Loucy (cell line): Measurements from ENCODE around the gene HSF2BP.

Experiments used
- H2AFZ ChIP-seq: fragments of 200-600 bp; sonication (generic); 2 replicates; pipeline ENCODE4 v1.6.0; 2016; ENCODE audit warnings: antibody characterized with exemption, mild to moderate bottlenecking, low read length, moderate library complexity
- H3F3A ChIP-seq: fragments of 200-600 bp; 2 replicates; pipeline ENCODE4 v1.6.0; 2016; ENCODE audit warnings: antibody characterized with exemption, low read depth, mild to moderate bottlenecking
- H3K27me3 ChIP-seq: fragments of 200-600 bp; sonication (generic); 2 replicates; pipeline ENCODE4 v1.6.1; 2014; ENCODE audit warnings: low read length, mild to moderate bottlenecking; ENCODE audit not compliant: insufficient read depth, poor library complexity, severe bottlenecking
- H3K36me3 ChIP-seq: fragments of 200-600 bp; sonication (generic); 2 replicates; pipeline ENCODE4 v1.6.1; 2016; ENCODE audit warnings: low read length; ENCODE audit not compliant: insufficient read depth
- H3K4me1 ChIP-seq: fragments of 200-600 bp; sonication (generic); 2 replicates; pipeline ENCODE4 v1.5.1; 2014; ENCODE audit warnings: low read length, mild to moderate bottlenecking; ENCODE audit not compliant: insufficient read depth, poor library complexity, severe bottlenecking
- H3K4me2 ChIP-seq: fragments of 200-600 bp; sonication (generic); 2 replicates; pipeline ENCODE4 v1.6.0; 2014; ENCODE audit warnings: antibody characterized with exemption, low read length, low read depth, mild to moderate bottlenecking; ENCODE audit not compliant: poor library complexity, severe bottlenecking
- H3K4me3 ChIP-seq: fragments of 200-600 bp; sonication (generic); 2 replicates; pipeline ENCODE4 v1.5.1; 2014; ENCODE audit warnings: low read length, mild to moderate bottlenecking, mixed read lengths; ENCODE audit not compliant: poor library complexity, severe bottlenecking
- H3K79me2 ChIP-seq: fragments of 200-600 bp; sonication (generic); 2 replicates; pipeline ENCODE4 v1.6.1; 2014; ENCODE audit warnings: low read length; ENCODE audit not compliant: insufficient read depth
- H3K9ac ChIP-seq: fragments of 200-600 bp; sonication (generic); 2 replicates; pipeline ENCODE4 v1.6.0; 2014; ENCODE audit warnings: mild to moderate bottlenecking, low read depth, low read length, moderate library complexity; ENCODE audit not compliant: poor library complexity, severe bottlenecking
- H3K9me2 ChIP-seq: fragments of 200-600 bp; sonication (generic); replicated peaks from 2 replicates; pipeline ENCODE4 v1.6.1; 2016; ENCODE audit warnings: low read depth, low read length, mixed read lengths
- H3K9me3 ChIP-seq: fragments of 200-600 bp; sonication (generic); 2 replicates; pipeline ENCODE4 v1.6.1; 2014; ENCODE audit warnings: mild to moderate bottlenecking, antibody characterized with exemption, low read length, low read depth; ENCODE audit not compliant: insufficient read depth
- H4K20me1 ChIP-seq: fragments of 200-600 bp; sonication (generic); 2 replicates; pipeline ENCODE4 v1.6.0; 2014; ENCODE audit warnings: antibody characterized with exemption, low read length, mild to moderate bottlenecking; ENCODE audit not compliant: insufficient read depth, poor library complexity, severe bottlenecking
- CTCF ChIP-seq: fragments of 200-600 bp; sonication (generic); conservative IDR thresholded peaks from 2 replicates; pipeline ENCODE4 v1.5.1; 2014; ENCODE audit warnings: mild to moderate bottlenecking, antibody characterized with exemption, low read length
- EZH2phosphoT487 ChIP-seq: fragments of 200-600 bp; IDR thresholded peaks from 2 replicates; pipeline ENCODE4 v1.6.1; 2018; ENCODE audit warnings: antibody characterized with exemption, mild to moderate bottlenecking, moderate library complexity, borderline replicate concordance

The HSF2BP gene

GRCh38 chr21:43593078-43593477 is 66.2 kb downstream of the HSF2BP start:
- Histone ChIP-seq H3K36me3 (no peaks in the 10 kb centered on the region), H3K9ac (no peak overlapping the region), H2AFZ (no peak overlapping the region), H3K79me2 (no peaks in the 10 kb centered on the region), H3K9me2 (no peaks in the 10 kb centered on the region), H3K9me3 (no peaks in the 10 kb centered on the region), H3K27me3 (no peaks in the 10 kb centered on the region), H3K4me2 (no peak overlapping the region), H3F3A (no peaks in the 10 kb centered on the region), H3K4me1 (no peaks in the 10 kb centered on the region), H4K20me1 (no peaks in the 10 kb centered on the region), H3K4me3 (no peak overlapping the region)
- TF ChIP-seq EZH2phosphoT487: no peak
- TF ChIP-seq CTCF: no peak

GRCh38 chr21:43591571-43591970 is 67.7 kb downstream of the HSF2BP start:
- H3K36me3 ChIP-seq: no peaks in the 10 kb centered on the region
- H3K4me2 ChIP-seq: no peak overlapping the region
- no peak overlapping the region for H3K9ac ChIP-seq
- H3F3A ChIP-seq: no peaks in the 10 kb centered on the region
- TF ChIP-seq CTCF: no peak
- no peak for TF ChIP-seq EZH2phosphoT487
- no peaks in the 10 kb centered on the region for H3K9me3 ChIP-seq
- no peaks in the 10 kb centered on the region for H3K9me2 ChIP-seq
- no peaks in the 10 kb centered on the region for H4K20me1 ChIP-seq
- H3K27me3 ChIP-seq: no peaks in the 10 kb centered on the region
- H2AFZ ChIP-seq: no peak overlapping the region
- no peaks in the 10 kb centered on the region for H3K79me2 ChIP-seq
- no peaks in the 10 kb centered on the region for H3K4me1 ChIP-seq
- no peak overlapping the region for H3K4me3 ChIP-seq

DNA sequence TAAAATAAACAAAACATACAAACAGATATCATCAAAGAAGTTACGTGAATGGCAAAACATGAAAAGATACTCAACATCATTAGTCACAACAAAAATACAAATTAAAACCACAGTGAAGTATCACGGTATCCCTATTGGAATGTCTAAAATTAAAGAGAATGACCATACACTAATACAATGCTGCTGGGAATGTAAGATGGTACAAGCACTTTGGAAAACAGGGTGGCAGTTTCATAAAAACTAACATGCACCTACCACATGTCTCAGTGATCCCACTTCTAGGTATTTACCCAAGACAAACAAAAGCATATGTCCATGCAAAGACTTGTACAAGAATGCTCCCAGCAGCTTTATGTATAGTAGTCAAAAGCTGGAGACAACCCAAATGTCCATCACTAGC is 69.1 kb downstream of the HSF2BP start:
- no peak for TF ChIP-seq EZH2phosphoT487
- TF ChIP-seq CTCF: no peak
- no peaks in the 10 kb centered on the region for H3K9me3 ChIP-seq
- H2AFZ ChIP-seq: no peak overlapping the region
- no peaks in the 10 kb centered on the region for H3K27me3 ChIP-seq
- H3K4me1 ChIP-seq: no peaks in the 10 kb centered on the region
- H3K79me2 ChIP-seq: no peaks in the 10 kb centered on the region
- no peak overlapping the region for H3K9ac ChIP-seq
- H3K9me2 ChIP-seq: no peaks in the 10 kb centered on the region
- no peak overlapping the region for H3K4me3 ChIP-seq
- H3F3A ChIP-seq: no peaks in the 10 kb centered on the region
- H3K4me2 ChIP-seq: no peak overlapping the region
- H4K20me1 ChIP-seq: no peaks in the 10 kb centered on the region
- H3K36me3 ChIP-seq: no peaks in the 10 kb centered on the region
